Upper lobe of left lung (tissue), 4 donors: ENCODE measurements around the gene ABHD1.

Source experiments
- EP300 ChIP-seq, 4 donors: sonication (generic); formaldehyde crosslinking; IDR thresholded peaks; one replicate each; pipeline ENCODE4 v1.5.1; 2017; ENCODE audit warnings: antibody characterized with exemption in 4 of 4, control low read depth in 2 of 4
- POLR2A ChIP-seq, 4 donors: fragments of 450-650 bp; IDR thresholded peaks; one replicate each; pipeline ENCODE4 v1.5.1; 2016 to 2017; ENCODE audit warnings: antibody characterized with exemption in 4 of 4, mild to moderate bottlenecking in 2 of 4
- POLR2AphosphoS5 ChIP-seq, 2 donors: sonication (generic); formaldehyde crosslinking; IDR thresholded peaks; one replicate each; pipeline ENCODE4 v1.5.1; 2017; ENCODE audit warnings: antibody characterized with exemption in 2 of 2
- TF ChIP-seq, protein P1 (sequence below), 6 experiments: fragments of 450-650 bp in 4 of 6; fragments of 200-600 bp in 2 of 6; sonication (generic) in 2 of 6; IDR thresholded peaks; one replicate each; pipeline ENCODE4 v1.5.1; 2016 to 2019; ENCODE audit warnings: antibody characterized with exemption in 6 of 6

DNA sequence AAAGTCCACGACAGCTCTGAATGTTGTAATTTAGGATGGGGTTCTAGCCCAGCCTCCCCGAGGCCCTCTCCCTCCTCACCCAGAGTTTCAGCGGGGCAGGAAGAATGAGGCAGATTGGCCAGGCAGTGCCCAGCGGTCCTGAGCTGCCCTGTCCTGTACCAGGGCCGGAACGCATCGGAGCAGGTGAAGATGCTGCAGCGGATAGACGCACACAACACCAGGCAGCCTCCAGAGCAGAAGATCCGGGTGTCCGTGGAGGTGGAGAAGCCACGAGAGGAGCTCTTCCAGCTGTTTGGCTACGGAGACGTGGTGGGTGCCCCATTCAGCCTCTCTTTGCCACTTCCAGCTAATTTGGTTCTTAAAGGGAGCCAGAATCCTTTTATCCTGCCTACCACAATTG lies 26.3 kb upstream of the ABHD1 start:
- TF ChIP-seq, protein P1, sequence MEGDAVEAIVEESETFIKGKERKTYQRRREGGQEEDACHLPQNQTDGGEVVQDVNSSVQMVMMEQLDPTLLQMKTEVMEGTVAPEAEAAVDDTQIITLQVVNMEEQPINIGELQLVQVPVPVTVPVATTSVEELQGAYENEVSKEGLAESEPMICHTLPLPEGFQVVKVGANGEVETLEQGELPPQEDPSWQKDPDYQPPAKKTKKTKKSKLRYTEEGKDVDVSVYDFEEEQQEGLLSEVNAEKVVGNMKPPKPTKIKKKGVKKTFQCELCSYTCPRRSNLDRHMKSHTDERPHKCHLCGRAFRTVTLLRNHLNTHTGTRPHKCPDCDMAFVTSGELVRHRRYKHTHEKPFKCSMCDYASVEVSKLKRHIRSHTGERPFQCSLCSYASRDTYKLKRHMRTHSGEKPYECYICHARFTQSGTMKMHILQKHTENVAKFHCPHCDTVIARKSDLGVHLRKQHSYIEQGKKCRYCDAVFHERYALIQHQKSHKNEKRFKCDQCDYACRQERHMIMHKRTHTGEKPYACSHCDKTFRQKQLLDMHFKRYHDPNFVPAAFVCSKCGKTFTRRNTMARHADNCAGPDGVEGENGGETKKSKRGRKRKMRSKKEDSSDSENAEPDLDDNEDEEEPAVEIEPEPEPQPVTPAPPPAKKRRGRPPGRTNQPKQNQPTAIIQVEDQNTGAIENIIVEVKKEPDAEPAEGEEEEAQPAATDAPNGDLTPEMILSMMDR (IDR thresholded peaks at IDR 0.05): no peak
- no peak for TF ChIP-seq EP300 (IDR thresholded peaks at IDR 0.05)
- no peak for TF ChIP-seq POLR2A (IDR thresholded peaks at IDR 0.05)
- no peak for TF ChIP-seq POLR2AphosphoS5 (IDR thresholded peaks at IDR 0.05)
